Heart left ventricle (tissue), 13 donors: ENCODE measurements around the gene VPS45.

Experiments
- CTCF ChIP-seq, 12 donors: fragments of 200-600 bp; sonication (generic) in 4 of 12; IDR thresholded peaks; one replicate each; pipeline versions ENCODE4 v1.5.0 to v1.8.0; 2018 to 2022; ENCODE audit warnings: antibody characterized with exemption in 12 of 12, mild to moderate bottlenecking in 5 of 12
- POLR2A ChIP-seq, 2 donors: fragments of 450-650 bp; IDR thresholded peaks; one replicate each; pipeline ENCODE4 v1.6.1; 2017; ENCODE audit warnings: antibody characterized with exemption in 2 of 2, mild to moderate bottlenecking in 2 of 2, moderate library complexity in 2 of 2
- donor health status: ischemic (EF 13 %, LVEDD 7.1; RV severe dilation, severe dysfunction).
- donor health status: DM: no; HTN: yes; CAD: no.
- donor health status: DM: no; HTN: no; CAD: no.
- donor health status: ischemic (EF 25% LVEDD 6.9; RV normal size, moderate dysfunction).
- donor health status: ischemic (EF 25% LVEDD 5.7; RV mildly dilated, moderate dysfunction).
- donor health status: ischemic (EF 35%, LVEDD 5.7; RV mildly dilated, moderate dysfunction).
- donor health status: nonischemic (EF 11% LVEDD 7.7; RV severe dilation, severe dysfunction).
- donor health status: DM: yes; HTN: yes; CAD: no.
- donor health status: PGD.
- donor health status: ischemic (EF 29% LVEDD 5.4; RV normal size, mild dysfunction).
- donor health status: nonischemic (EF 23%, LVEDD 6.1; RV moderate dilation, normal function).

- TF ChIP-seq CTCF (IDR thresholded peaks at IDR 0.05): no peak
- no peak for TF ChIP-seq POLR2A (IDR thresholded peaks at IDR 0.05)
Measured at GRCh38 chr1:150173141-150173585, 105.6 kb downstream of the VPS45 start.
